ENCODE measurements around the gene ITK.

- TF ChIP-seq POLR2AphosphoS5 (IDR thresholded peaks at IDR 0.05; ENCODE audit: borderline replicate concordance, low read depth, low read length): no peak
- no peak for TF ChIP-seq EZH2 (IDR thresholded peaks at IDR 0.05)
Observed at GRCh38 chr5:157187046-157187754, 6.6 kb downstream of the ITK start.
